ENCODE measurements around the gene GAPDHS.
A peak's percentile ranks its signal among the peaks of the same experiment; 100 is the strongest.

The GAPDHS gene

DNA sequence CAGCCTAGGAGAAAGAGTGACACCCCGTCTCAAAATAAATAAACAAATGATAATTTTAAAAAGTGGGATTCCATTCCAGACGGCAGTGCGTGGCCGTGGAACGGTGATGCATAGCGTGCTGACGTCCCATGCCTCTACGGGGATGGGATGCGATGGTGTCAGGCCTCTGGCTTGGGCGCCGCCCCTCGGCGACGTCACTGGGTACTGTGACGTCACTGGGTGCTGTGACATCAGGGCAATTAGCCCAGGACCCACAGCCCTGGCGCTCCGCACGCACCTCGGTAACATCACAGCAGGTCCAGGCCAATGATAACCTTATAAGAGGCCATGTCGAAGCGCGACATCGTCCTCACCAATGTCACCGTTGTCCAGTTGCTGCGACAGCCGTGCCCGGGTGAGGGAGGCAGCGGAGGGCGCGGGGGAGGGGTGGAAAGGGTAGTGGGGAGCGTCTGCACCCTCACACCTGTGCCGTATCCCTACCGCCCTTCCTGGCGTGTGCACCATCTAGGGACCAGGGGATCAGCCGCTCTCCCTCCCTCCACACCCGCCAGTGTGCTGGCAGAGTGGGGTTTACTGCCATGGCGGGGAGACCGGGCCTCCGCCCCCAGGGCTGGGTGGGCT, at the start of gene GAPDHS:
Gene GAPDHS, plus strand, starts transcription at position 256 of the 621 bp plus-strand sequence. Its CDS starts 72 bp downstream, at position 328.
- Histone ChIP-seq H3K4me1 (ENCODE audit: insufficient read depth, low read length) (peaks cover 15% of the 10 kb centered on the region; the same call in 1 of the 2 replicates), H3K9ac (ENCODE audit: low read depth, low read length) (peak within 1 kb of the TSS; percentile 15; the same call in 1 of the 2 replicates), H3K9me3 (ENCODE audit: control insufficient read depth, insufficient read depth, low read length) (no peaks in the 10 kb centered on the region), H3K36me3 (ENCODE audit: insufficient read depth, low read length) (no peaks in the 10 kb centered on the region)

DNA sequence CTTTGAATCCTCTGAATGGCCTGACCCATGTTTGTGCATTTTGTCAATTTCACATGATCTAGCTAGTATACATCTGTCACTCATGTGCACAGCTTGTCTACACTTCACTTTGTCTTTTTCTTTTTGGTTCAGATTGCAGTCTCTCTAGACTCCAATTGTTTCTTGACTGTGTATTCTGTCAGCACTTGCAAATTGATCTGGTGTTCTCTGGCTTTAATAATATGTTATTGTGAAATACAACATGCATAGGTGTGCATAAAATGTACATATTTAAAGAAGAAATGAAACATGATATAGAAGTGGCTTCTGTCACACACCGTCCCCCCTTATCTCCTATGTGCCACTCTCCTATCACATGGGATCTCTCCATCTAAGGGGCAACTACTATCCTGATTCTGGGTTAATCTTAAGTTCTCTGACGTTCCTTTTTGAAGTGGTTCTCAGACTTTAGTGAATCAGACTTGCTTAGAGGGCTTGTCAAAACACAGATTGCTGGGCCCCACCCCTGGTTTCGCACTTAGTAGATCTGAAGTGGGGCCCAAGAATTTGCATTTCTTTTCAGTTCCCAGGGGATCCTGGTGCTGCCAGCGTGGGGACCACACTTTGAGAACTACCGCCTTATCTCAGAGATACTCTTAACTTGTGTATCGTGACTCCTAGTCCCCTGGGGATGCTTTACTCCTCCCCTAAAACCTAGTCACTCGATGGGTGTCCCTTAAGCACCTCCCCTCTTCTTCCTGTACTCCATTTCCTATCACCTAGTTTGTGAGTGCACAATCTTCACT, 48.8 kb upstream of the GAPDHS start:
- no peaks in the 10 kb centered on the region for H3K9me3 ChIP-seq (ENCODE audit: control insufficient read depth, insufficient read depth, low read length)
- no peaks in the 10 kb centered on the region for H3K4me1 ChIP-seq (ENCODE audit: insufficient read depth, low read length)
- H3K9ac ChIP-seq (ENCODE audit: low read depth, low read length): no peak overlapping the region
- H3K36me3 ChIP-seq (ENCODE audit: insufficient read depth, low read length): no peaks in the 10 kb centered on the region

DNA sequence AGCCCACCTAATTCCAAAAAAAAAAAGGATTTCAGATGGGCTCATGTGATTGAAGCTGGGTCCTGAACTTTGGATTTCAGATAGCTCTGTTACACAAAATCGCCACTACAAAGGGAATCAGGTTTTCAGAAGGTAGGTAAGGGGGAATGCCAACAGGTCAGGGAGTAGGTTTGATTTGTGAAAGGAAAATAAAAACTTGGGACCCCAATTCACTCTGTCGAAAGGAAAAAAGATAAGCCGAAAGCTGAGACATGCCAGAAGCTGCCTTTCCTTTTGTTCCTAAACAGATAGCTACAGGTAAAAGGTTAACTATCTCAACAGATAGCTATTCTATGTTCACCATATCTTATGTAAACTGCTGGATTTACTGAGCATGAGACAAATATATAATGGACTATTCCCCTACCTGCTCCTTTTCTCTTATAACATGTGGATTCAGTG, 47.0 kb upstream of the GAPDHS start:
- H3K9me3 ChIP-seq (ENCODE audit: control insufficient read depth, insufficient read depth, low read length): no peaks in the 10 kb centered on the region
- H3K4me1 ChIP-seq (ENCODE audit: insufficient read depth, low read length): no peaks in the 10 kb centered on the region
- no peak overlapping the region for H3K9ac ChIP-seq (ENCODE audit: low read depth, low read length)
- no peaks in the 10 kb centered on the region for H3K36me3 ChIP-seq (ENCODE audit: insufficient read depth, low read length)

DNA sequence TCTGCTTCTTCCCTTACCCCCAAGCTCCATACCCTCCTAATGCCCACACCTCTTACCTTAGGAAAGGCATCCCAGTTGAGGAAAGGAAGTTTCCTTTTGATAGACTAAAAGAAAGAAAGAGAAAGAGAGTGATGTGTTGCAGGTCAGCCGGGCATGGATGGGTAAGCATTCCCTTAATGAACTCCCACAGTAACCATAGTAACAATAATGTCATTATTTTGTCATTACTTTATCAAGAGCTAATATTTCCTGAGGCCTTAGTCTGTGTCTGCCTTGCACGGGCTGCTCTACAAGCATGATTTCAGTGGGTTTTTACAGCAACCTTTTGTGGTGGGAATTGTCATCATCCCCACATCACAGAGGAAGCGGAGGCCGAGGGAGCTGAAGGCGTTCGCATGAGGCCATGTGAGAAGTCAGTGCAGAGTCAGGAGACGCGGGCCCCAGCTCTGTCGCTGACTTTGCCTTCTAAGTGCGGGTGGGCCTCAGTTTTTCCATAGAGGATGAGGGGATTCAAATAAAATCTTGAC, 45.5 kb upstream of the GAPDHS start:
- Histone ChIP-seq H3K9me3 (ENCODE audit: control insufficient read depth, insufficient read depth, low read length) (no peaks in the 10 kb centered on the region), H3K4me1 (ENCODE audit: insufficient read depth, low read length) (no peaks in the 10 kb centered on the region), H3K36me3 (ENCODE audit: insufficient read depth, low read length) (no peaks in the 10 kb centered on the region), H3K9ac (ENCODE audit: low read depth, low read length) (no peak overlapping the region)

DNA sequence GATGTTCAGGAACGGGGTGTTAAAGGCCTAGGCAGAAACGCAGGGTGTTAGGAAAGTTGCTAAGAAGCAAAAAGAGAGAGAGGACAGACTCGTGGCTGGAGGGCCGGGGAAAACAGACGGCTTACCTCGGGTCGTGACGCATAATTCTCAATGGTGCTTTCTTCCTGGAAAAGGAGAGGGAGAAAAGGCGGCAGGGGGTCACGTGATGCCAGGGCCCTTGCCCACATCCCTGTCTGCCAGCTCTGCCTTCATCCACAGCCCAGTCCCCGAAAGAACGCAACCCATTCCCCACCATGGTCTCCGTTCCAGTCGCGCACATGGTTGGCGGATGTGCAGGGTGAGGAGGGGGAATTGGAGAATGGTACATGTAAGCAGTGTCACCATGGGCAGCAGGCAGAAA, 44.6 kb upstream of the GAPDHS start:
- Histone ChIP-seq H3K4me1 (ENCODE audit: insufficient read depth, low read length) (no peaks in the 10 kb centered on the region), H3K9me3 (ENCODE audit: control insufficient read depth, insufficient read depth, low read length) (no peaks in the 10 kb centered on the region), H3K9ac (ENCODE audit: low read depth, low read length) (no peak overlapping the region), H3K36me3 (ENCODE audit: insufficient read depth, low read length) (no peaks in the 10 kb centered on the region)

DNA sequence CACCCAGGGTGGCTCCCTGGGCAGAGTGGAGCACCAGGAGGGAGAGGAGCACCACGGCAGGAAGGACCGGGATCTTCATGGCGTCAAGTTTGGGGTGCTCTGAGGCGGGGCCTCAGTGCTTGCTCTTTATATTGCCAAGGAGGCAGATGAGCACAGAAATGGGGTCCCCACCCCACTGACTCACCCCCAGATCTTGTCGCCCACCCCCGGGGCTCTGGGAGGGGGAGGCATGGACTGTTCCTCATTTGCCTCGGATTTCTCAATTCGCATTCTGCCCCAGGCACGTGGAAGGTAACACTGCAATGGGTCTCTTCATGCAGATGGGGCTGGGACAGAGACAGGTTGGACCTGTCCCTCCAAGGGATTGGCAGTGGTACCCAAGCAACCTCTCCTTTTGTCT, 42.9 kb upstream of the GAPDHS start, which contains the start of gene KRTDAP:
Gene KRTDAP, minus strand, starts transcription at position 101 of the 400 bp plus-strand sequence. Its CDS starts 22 bp downstream, at position 79.
- no peaks in the 10 kb centered on the region for H3K36me3 ChIP-seq (ENCODE audit: insufficient read depth, low read length)
- no peak within 1 kb of the TSS for H3K9ac ChIP-seq (ENCODE audit: low read depth, low read length)
- no peaks in the 10 kb centered on the region for H3K9me3 ChIP-seq (ENCODE audit: control insufficient read depth, insufficient read depth, low read length)
- no peaks in the 10 kb centered on the region for H3K4me1 ChIP-seq (ENCODE audit: insufficient read depth, low read length)

DNA sequence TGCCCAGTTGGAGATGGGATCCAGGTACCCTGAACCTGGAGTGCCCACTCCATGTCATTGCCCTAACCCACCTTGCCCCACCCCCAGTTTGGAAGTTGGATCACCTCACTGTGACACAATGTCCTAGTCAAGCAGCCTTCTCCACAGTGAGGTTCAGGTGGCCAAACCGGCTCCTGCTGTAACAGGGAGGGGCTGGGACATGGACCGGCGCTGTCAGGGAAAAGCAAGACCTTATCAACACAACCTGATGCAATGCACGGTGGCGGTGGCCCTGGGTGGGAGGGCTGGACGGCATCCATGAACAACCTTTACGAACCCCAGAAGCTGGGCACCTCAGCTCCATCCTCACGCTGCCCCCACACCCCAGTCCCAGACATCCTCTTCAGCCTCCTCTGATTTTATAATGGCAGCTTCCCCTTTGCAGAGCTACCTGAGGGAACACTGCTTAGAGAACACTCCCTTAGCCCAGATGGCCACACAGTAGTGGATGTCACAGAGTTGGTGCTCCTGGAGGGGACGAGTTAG, 41.4 kb upstream of the GAPDHS start:
- H3K36me3 ChIP-seq (ENCODE audit: insufficient read depth, low read length): no peaks in the 10 kb centered on the region
- H3K9ac ChIP-seq (ENCODE audit: low read depth, low read length): no peak overlapping the region
- no peaks in the 10 kb centered on the region for H3K9me3 ChIP-seq (ENCODE audit: control insufficient read depth, insufficient read depth, low read length)
- H3K4me1 ChIP-seq (ENCODE audit: insufficient read depth, low read length): no peaks in the 10 kb centered on the region

DNA sequence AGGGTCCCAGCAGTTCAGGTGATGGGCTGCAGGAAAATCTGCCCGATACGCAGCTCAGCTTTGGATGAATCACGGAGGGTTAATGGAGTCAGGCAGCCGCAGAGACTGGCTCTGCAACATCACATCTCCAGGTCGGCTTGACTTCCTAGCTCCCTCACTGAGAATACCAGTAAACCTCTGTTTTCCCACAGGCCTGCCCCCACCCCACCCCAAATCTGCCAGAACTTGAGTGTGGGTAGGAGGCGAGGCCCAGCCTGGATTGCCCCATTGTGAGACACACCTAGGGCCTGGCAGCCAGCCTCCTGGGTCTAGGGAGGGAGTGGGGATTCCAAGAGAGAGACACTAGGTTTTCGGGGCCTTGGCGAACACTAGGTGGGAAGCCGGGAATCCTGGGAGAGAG, 39.3 kb upstream of the GAPDHS start:
- Histone ChIP-seq H3K9me3 (ENCODE audit: control insufficient read depth, insufficient read depth, low read length) (no peaks in the 10 kb centered on the region), H3K36me3 (ENCODE audit: insufficient read depth, low read length) (no peaks in the 10 kb centered on the region), H3K4me1 (ENCODE audit: insufficient read depth, low read length) (no peaks in the 10 kb centered on the region), H3K9ac (ENCODE audit: low read depth, low read length) (no peak overlapping the region)

DNA sequence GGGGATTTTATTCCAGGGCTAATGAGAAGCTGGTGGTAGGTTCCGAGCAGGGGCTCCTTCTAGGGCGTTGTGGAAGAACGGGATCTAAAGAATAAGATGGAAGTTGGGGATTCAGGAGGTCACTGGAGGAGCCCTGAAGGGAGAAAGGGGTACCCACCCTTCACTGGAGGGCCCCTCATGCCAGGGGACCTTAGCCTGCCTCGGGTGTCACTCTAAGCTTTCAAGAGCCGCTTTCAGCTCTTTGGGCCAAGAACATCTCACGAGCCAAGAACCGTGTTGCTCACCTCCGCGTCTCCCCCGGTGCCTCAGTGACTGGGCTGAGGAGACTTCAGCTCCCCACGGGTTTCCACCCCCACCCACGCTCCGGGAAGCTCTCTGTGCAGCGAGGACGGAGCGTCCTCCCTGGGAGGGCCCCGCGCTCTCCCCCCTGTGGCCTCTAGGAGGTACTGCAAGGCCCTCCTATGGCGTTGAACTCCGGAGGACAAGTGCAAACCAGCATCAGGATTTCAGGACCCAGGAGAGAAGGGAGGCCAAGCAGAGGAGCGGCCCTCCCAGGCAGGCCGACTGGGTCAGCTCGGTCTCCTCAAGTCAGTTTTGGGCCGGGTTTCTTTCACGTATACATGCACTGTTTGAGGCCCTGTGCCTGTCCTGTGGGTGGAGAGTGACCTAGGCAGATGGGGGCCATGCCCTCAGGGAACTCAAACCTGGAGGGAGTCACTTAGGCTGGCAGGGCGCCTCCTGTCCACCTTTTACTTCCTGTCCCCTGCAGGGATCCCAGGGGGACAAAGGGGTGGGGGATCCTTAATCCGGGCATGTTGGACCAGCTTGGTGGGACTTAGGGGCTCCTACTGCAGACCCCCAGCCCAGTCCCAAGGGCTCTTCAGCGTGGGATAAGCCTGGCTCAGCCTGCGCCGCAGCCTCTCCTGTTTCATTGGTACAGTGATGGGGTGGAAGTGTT, 37.9 kb upstream of the GAPDHS start:
- Histone ChIP-seq H3K36me3 (ENCODE audit: insufficient read depth, low read length) (no peaks in the 10 kb centered on the region), H3K9me3 (ENCODE audit: control insufficient read depth, insufficient read depth, low read length) (no peaks in the 10 kb centered on the region), H3K4me1 (ENCODE audit: insufficient read depth, low read length) (no peaks in the 10 kb centered on the region), H3K9ac (ENCODE audit: low read depth, low read length) (no peak overlapping the region; the same call in 1 of the 2 replicates)

DNA sequence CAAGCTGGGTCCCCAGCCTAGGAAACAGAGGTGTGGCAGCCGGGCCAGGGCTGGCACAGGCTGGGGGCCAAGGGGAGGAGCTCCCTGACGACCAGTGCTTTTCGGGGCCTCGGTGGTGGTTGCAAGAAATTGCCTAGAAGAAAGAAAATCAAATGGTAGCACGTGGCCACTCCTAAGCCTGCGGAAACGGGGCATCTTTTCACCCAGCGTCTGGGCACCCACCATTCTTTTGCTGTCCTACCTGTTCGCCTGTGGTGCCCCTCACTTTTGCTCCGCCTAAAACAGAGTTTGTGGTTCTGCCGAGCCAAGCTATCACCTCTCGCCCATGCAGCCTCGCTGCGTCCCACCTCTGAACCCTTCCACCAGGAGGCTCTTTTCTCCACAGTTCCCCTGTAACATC, 35.9 kb upstream of the GAPDHS start:
- Histone ChIP-seq H3K36me3 (ENCODE audit: insufficient read depth, low read length) (no peaks in the 10 kb centered on the region), H3K4me1 (ENCODE audit: insufficient read depth, low read length) (no peaks in the 10 kb centered on the region), H3K9me3 (ENCODE audit: control insufficient read depth, insufficient read depth, low read length) (no peaks in the 10 kb centered on the region), H3K9ac (ENCODE audit: low read depth, low read length) (no peak overlapping the region)

DNA sequence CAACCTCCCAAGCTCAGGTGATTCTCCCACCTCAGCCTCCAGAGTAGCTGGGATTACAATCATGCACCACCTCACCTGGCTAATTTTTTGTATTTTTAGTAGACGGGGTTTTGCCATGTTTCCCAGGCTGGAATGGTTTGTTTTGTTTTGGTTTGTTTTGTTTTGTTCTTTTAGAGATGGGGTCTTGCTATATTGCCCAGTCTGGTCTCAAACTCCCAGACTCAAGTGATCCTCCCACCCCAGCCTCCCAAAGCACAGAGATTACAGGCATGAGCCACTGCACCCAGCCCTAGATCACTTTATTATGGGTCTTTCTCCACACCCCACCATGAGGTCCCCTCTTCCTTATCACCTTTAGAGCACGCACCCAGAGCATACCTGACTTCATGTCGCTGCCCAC, 35.0 kb upstream of the GAPDHS start:
- no peaks in the 10 kb centered on the region for H3K9me3 ChIP-seq (ENCODE audit: control insufficient read depth, insufficient read depth, low read length)
- no peaks in the 10 kb centered on the region for H3K4me1 ChIP-seq (ENCODE audit: insufficient read depth, low read length)

DNA sequence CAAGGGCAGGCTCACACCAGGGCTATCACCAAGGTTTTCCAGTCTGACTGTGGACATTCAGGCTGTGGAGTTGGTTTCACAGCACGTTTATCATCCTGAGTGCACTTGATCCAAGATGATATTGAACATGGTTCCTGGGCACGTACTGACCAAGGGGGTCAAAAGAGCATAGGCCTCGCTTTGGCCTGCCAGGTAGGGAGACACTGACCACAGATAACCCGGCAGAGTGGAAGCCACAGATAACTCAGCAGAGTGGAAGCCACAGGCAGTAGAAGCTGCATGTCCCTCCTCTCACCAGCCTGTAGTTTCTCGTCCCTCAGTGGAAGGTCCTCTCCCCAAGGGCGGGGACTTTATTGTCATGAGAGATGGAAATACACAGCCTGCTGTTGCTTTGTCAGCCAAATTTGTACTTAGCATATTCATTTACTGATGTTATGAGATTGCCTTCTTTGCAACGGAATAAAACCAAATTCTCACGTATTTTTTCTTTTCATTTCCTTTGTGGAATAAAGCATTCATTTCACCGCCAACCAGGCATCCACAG, 34.2 kb upstream of the GAPDHS start:
- Histone ChIP-seq H3K36me3 (ENCODE audit: insufficient read depth, low read length) (0 out of 2 replicates have a peak, but pooled peaks cover under 1% of the 10 kb centered on the region), H3K9ac (ENCODE audit: low read depth, low read length) (no peak overlapping the region), H3K4me1 (ENCODE audit: insufficient read depth, low read length) (no peaks in the 10 kb centered on the region), H3K9me3 (ENCODE audit: control insufficient read depth, insufficient read depth, low read length) (no peaks in the 10 kb centered on the region)

More for the DNA sequence above, 35.0 kb upstream of the GAPDHS start:
- Histone ChIP-seq H3K9ac (ENCODE audit: low read depth, low read length) (no peak overlapping the region), H3K36me3 (ENCODE audit: insufficient read depth, low read length) (no peaks in the 10 kb centered on the region)

DNA sequence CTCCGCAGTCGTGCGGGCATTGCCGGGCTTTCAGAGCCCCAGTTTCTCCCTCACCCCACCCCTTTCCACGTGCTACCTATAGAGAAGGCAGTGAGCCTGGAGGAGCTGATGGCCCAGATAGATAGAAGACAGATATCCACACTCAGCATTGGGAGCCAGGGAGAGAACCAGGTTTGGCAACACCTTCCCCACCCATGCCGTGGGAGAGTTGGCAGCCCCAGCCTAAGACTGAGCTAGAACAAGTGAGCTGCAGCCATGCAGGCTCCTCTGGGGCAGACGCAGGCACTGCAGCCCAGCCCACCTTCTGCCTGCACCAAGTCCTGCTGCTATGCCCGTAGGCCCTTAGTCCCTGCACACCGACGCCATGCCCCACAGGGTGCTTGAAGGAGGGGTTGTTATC, 32.6 kb upstream of the GAPDHS start:
- Histone ChIP-seq H3K9me3 (ENCODE audit: control insufficient read depth, insufficient read depth, low read length) (no peaks in the 10 kb centered on the region), H3K36me3 (ENCODE audit: insufficient read depth, low read length) (peaks cover 14% of the 10 kb centered on the region), H3K9ac (ENCODE audit: low read depth, low read length) (no peak overlapping the region), H3K4me1 (ENCODE audit: insufficient read depth, low read length) (no peaks in the 10 kb centered on the region)
